Ascending aorta (tissue), 2 donors: ENCODE data around the gene MGAT1. TPM values are rescaled to one million over a fixed set of nuclear protein-coding genes. Genes with fewer than 3 reads are reported as not detected.

ENCODE experiments used
- DNase-seq, 2 donors: peaks; one replicate each; pipeline ENCODE4 v3.0.0-alpha.2; 2019; ENCODE audit warnings: low spot score in 2 of 2
- H3K27ac ChIP-seq, 2 donors: fragments of 200-600 bp; sonication (generic); one replicate each; pipeline ENCODE4 v1.5.1; 2016 to 2017; ENCODE audit warnings: mild to moderate bottlenecking in 1 of 2
- H3K27me3 ChIP-seq: fragments of 200-600 bp; sonication (generic); one replicate; pipeline ENCODE4 v1.5.1; 2017
- H3K36me3 ChIP-seq, 2 donors: fragments of 200-600 bp; sonication (generic); one replicate each; pipeline ENCODE4 v1.5.1; 2016
- H3K4me1 ChIP-seq, 2 donors: fragments of 200-600 bp; sonication (generic); one replicate each; pipeline ENCODE4 v1.5.1; 2016 to 2017; ENCODE audit warnings: mild to moderate bottlenecking in 1 of 2
- H3K4me3 ChIP-seq, 2 donors: fragments of 200-600 bp; sonication (generic); one replicate each; pipeline ENCODE4 v1.5.1; 2016 to 2017; ENCODE audit warnings: mild to moderate bottlenecking in 1 of 2
- H3K9me3 ChIP-seq, 2 donors: fragments of 200-600 bp; sonication (generic); one replicate each; pipeline ENCODE4 v1.5.1; 2016
- CTCF ChIP-seq, 3 experiments: fragments of 200-600 bp in 2 of 3; fragments of 450-650 bp in 1 of 3; sonication (generic) in 2 of 3; IDR thresholded peaks; one replicate each; pipeline ENCODE4 v1.5.1; 2016 to 2019; ENCODE audit warnings: antibody characterized with exemption in 3 of 3, mild to moderate bottlenecking in 1 of 3, moderate library complexity in 1 of 3
- intact Hi-C: fragments of 100-400 bp; cut with DNase I; formaldehyde crosslinking; loops from one replicate; pipeline ENCODE4 v1.15.1; 2023
- total RNA-seq: library from RNA; depleted of rRNA; stranded (reverse); fragments of >200 nt; gene quantifications from one replicate; pipeline ENCODE4 v1.1.0, GENCODE V29; 2016

Gene MGAT1
- total RNA-seq, 1 donor from 2014 or later = 257 TPM

DNA sequence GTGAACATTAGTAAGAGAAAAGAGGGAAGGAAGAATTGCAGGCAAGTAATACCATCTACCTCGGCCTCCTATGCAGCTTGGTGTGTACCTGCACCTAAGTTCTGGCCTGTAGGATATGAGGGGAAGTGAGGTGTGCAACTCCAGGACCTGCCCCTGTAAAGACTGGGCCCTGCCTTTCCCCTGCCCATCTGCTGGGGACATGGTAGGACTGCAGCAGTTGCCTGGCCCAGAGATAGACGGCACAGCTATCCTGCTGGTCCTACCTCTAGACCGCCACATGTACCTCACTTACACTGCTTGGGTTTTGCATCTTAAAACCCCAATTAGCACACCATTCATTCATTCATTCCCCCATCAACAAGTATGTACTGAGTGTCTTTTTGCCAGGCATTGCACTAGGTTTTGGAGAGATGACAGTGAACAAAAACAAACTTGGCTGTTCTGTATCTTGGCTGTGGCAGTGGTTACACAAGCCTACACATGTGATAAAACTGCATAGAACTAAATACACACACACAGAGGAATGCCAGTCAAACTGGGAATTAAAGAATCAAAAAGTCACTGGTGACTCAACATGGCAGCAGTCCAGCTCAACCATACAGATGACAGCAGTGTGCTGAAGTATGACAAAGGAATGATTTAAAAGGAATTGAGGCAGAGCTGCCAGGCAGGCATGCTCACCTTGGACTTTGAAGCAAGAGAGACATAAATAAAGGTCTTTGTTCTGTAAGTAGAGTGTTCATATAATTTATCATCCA, 23.3 kb upstream of the MGAT1 start:
- H3K9me3 ChIP-seq = no peaks in the 10 kb centered on the region
- intact Hi-C loops = no loop called here
- peak in 1 of 2 donors; percentile 89 for DNase-seq
- H3K4me3 ChIP-seq = no peak overlapping the region
- peaks cover 2 to 26% of the 10 kb centered on the region in 2 donors for H3K4me1 ChIP-seq
- TF ChIP-seq CTCF (IDR thresholded peaks at IDR 0.05) = no peak
- no peaks in the 10 kb centered on the region for H3K27me3 ChIP-seq
- peak overlapping the region; percentile 59 to 66 for H3K27ac ChIP-seq
- H3K36me3 ChIP-seq = no peaks in the 10 kb centered on the region

- no peak for DNase-seq
- intact Hi-C loops = no loop called here
- peaks cover 2 to 26% of the 10 kb centered on the region in 2 donors for H3K4me1 ChIP-seq
- H3K27ac ChIP-seq = peak overlapping the region; percentile 59 to 66
- no peaks in the 10 kb centered on the region for H3K36me3 ChIP-seq
- H3K9me3 ChIP-seq = no peaks in the 10 kb centered on the region
- H3K4me3 ChIP-seq = no peak overlapping the region
- TF ChIP-seq CTCF (IDR thresholded peaks at IDR 0.05) = no peak
- H3K27me3 ChIP-seq = no peaks in the 10 kb centered on the region
Observed at GRCh38 chr5:180824630-180825476, 22.2 kb upstream of the MGAT1 start.

DNA sequence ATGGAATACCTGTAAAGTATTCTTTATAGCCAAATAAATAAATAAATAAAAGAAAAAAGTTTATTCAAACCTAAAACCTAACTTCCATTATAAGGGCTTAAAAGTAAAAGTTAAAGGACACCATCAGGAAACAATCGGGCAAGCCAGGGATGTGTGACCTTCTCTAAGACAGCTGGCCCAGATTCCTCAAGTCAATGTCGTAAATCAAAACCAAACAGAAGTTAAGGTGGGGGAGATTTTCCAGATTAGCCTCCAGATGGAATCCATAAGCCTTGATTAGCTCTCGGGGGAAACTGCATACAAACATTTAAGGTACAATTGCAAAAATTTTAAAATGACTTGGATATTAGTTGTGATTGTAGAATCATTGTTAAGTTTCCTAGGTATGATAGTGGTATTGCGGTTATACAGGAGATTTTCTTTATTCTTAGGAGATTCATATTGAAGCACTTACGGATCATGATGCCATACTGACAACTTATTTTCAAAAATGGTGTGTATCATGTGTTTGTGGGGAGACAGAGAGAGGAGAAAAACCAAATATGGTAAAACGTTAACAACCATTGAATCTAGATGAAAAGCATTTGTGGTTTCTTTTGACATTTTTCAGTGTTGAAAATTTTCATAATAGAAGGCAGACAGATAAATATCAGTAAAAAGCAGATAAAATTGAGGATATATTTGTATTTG, 21.5 kb upstream of the MGAT1 start:
- TF ChIP-seq CTCF (IDR thresholded peaks at IDR 0.05) = no peak
- intact Hi-C loops = no loop called here

GRCh38 chr5:180823346-180823745, 20.7 kb upstream of the MGAT1 start:
- Histone ChIP-seq H3K4me3 (no peak overlapping the region), H3K27me3 (no peaks in the 10 kb centered on the region), H3K4me1 (peaks cover 2 to 28% of the 10 kb centered on the region in 2 donors), H3K27ac (no peak overlapping the region), H3K9me3 (no peaks in the 10 kb centered on the region), H3K36me3 (no peaks in the 10 kb centered on the region)
- intact Hi-C loops = no loop called here
- DNase-seq = no peak
- TF ChIP-seq CTCF (IDR thresholded peaks at IDR 0.05) = no peak

More for the DNA sequence above, 21.5 kb upstream of the MGAT1 start:
- H3K9me3 ChIP-seq = no peaks in the 10 kb centered on the region
- H3K27ac ChIP-seq = peak overlapping the region; percentile 59 to 66
- no peaks in the 10 kb centered on the region for H3K27me3 ChIP-seq
- H3K4me1 ChIP-seq = peaks cover 2 to 26% of the 10 kb centered on the region in 2 donors
- DNase-seq = no peak
- H3K36me3 ChIP-seq = no peaks in the 10 kb centered on the region
- no peak overlapping the region for H3K4me3 ChIP-seq

GRCh38 chr5:180821538-180821937, 18.9 kb upstream of the MGAT1 start:
- Histone ChIP-seq H3K9me3 (no peaks in the 10 kb centered on the region), H3K4me3 (no peak overlapping the region), H3K36me3 (no peaks in the 10 kb centered on the region), H3K27me3 (no peaks in the 10 kb centered on the region), H3K4me1 (peaks cover 2 to 43% of the 10 kb centered on the region in 2 donors), H3K27ac (peak overlapping the region; percentile 52 to 57)
- no peak for DNase-seq
- intact Hi-C loops = no loop called here
- no peak for TF ChIP-seq CTCF (IDR thresholded peaks at IDR 0.05)
